HG02943 (cell line): ENCODE results near the gene CRHBP.

Source experiments
- ATAC-seq: cut with Tn5 transposase; IDR thresholded peaks from one replicate; pipeline ENCODE4 v1.9.1; 2021; ENCODE audit warnings: mild to moderate bottlenecking, low read depth, moderate library complexity; ENCODE audit not compliant: unreplicated experiment

Gene CRHBP

DNA sequence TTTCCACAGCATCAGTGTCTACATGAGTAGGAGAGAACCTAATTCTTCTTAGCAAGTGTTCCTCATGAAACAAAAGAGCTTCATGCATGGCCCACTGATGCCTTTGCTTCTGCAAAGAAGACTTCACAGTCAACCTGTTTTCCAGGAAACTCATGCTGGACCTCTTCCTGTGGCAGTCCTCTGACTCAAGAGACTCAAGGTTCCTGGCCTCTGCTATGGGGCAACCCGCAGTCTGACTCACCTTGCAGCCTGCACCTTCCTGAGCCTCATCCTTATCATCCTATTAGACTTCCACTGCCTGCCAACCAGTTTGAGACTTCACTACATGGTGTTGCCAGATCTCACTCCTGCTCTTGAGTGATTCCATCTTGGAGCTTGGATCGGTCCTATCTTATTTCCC, 59.8 kb downstream of the CRHBP start:
- no peak for ATAC-seq

DNA sequence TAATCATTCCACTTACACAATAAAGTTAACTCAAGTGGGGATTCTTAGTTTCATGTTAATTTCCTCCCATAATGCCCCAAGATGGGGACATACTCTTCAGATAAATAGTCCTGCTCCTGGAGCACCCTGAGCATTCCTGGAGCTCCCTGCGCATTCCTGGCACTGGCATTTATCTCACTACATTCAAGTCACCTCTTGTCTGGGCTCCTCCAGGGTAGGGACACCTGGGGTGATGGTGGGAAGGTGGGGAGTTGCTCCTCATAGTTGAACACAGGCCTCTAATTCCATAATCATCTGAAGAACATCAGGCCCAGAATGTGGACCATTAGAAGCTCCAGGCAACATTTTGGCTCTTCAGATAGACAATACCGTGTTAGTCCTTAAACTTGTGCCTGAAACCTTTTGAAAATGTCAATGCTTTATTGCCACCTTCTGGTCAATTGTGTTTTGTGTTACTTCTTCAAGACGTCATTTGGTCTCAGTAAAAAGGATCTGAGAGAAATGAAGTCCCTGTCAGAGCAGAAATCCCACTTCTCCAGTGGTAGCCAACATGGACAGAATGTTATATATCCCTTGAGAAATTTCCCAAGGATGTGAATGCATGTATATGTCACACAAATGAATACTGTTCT, 63.2 kb downstream of the CRHBP start:
- no peak for ATAC-seq

DNA sequence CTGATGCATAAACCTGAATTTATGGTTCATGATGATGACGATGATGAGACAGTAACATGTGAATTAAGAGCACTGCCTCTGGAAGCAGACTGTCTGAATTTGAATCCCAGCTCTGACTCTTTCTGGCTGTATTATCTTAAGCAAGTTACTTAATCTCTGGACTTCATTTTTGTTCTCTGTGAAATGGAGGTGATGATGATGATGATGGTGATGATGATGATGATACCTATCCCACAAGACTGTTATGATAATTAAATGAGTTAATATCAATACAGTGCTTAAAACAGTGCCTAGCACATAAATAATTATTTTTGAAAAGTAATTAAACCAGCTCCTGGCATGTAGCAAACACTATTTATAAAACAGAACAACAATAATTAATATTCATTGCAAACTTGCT, 64.1 kb downstream of the CRHBP start:
- ATAC-seq, result no peak

DNA sequence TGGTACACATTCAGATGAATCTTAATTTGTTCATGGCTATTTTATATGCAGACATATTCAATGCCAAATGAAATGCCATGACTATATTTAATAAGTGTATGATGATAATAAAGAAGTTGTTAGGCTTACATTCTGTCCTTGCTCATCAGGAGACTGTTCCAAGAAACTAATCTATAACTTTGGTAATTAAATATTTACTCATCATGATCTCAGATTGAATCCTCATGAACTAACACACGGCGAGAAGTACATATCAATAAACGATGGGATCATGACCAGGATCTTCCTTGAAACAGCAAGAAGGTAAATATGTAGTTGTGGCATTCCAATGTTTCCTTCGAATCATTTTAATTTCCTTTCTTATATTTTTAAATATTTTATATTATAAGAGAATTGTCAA, 64.8 kb downstream of the CRHBP start:
- ATAC-seq, result no peak
